HepG2 (cell line): ENCODE data around the gene CRYBA2. TPM values are rescaled to one million over a fixed set of nuclear protein-coding genes. Genes with fewer than 3 reads are reported as not detected.
A peak's percentile ranks its signal among the peaks of the same experiment; 100 is the strongest.

Experiments
- CC2D1A ChIP-seq: sonication (generic); formaldehyde crosslinking; IDR thresholded peaks from 2 replicates; pipeline ENCODE4 v1.8.1; 2023; ENCODE audit warnings: mild to moderate bottlenecking, missing genetic modification reagents
- CEBPG ChIP-seq: IDR thresholded peaks from 2 replicates; pipeline ENCODE4 v1.6.1; 2016
- HMG20A ChIP-seq: IDR thresholded peaks from 2 replicates; pipeline ENCODE4 v1.6.1; 2016; ENCODE audit warnings: borderline replicate concordance
- HOXD1 ChIP-seq: sonication (generic); formaldehyde crosslinking; IDR thresholded peaks from 2 replicates; pipeline ENCODE4 v1.5.0; 2020; ENCODE audit warnings: missing genetic modification reagents
- KLF15 ChIP-seq: sonication (generic); formaldehyde crosslinking; IDR thresholded peaks from 2 replicates; pipeline ENCODE4 v1.8.1; 2023; ENCODE audit warnings: borderline replicate concordance, mild to moderate bottlenecking, inconsistent platforms, missing genetic modification reagents, mixed read lengths
- NFATC3 ChIP-seq: sonication (generic); formaldehyde crosslinking; IDR thresholded peaks from 2 replicates; pipeline ENCODE4 v1.5.1; 2020; ENCODE audit warnings: mild to moderate bottlenecking, missing genetic modification reagents
- NR1H2 ChIP-seq: sonication (generic); formaldehyde crosslinking; IDR thresholded peaks from 2 replicates; pipeline ENCODE4 v1.8.1; 2022; ENCODE audit warnings: low read depth, missing genetic modification reagents, borderline replicate concordance
- TFE3 ChIP-seq: IDR thresholded peaks from 2 replicates; pipeline ENCODE4 v1.6.1; 2016
- TIGD3 ChIP-seq: sonication (generic); formaldehyde crosslinking; IDR thresholded peaks from 2 replicates; pipeline ENCODE4 v1.5.1; 2020; ENCODE audit warnings: mild to moderate bottlenecking, missing genetic modification reagents, borderline replicate concordance
- ZFX ChIP-seq: sonication (generic); formaldehyde crosslinking; IDR thresholded peaks from 2 replicates; pipeline ENCODE4 v1.4.0; 2020; ENCODE audit warnings: mild to moderate bottlenecking, low read depth, missing genetic modification reagents, moderate library complexity
- ZKSCAN5 ChIP-seq: sonication (generic); formaldehyde crosslinking; IDR thresholded peaks from 2 replicates; pipeline ENCODE4 v1.5.1; 2020; ENCODE audit warnings: mild to moderate bottlenecking, missing genetic modification reagents
- ZNF138 ChIP-seq: sonication (generic); formaldehyde crosslinking; IDR thresholded peaks from 2 replicates; pipeline ENCODE4 v1.5.0; 2020; ENCODE audit warnings: mild to moderate bottlenecking, low read depth, missing genetic modification reagents
- ZNF281 ChIP-seq: sonication (generic); formaldehyde crosslinking; IDR thresholded peaks from 2 replicates; pipeline ENCODE4 v1.4.0; 2020; ENCODE audit warnings: missing genetic modification reagents, borderline replicate concordance
- ZNF44 ChIP-seq: sonication (generic); formaldehyde crosslinking; IDR thresholded peaks from 2 replicates; pipeline ENCODE4 v1.5.1; 2020; ENCODE audit warnings: mild to moderate bottlenecking, missing genetic modification reagents
- polyA plus RNA-seq, 8 experiments: library from polyadenylated mRNA; depleted of rRNA in 3 of 8; stranded (reverse) in 7 of 8; unstranded in 1 of 8; fragments of >200 nt; fragmentation: Illumina TruSeq in 4 of 8; extraction: Trizol in 4 of 8; gene quantifications; 2 replicates each; pipeline versions ENCODE4 v1.2.1 to v1.2.3, GENCODE V29; 2011 to 2016; ENCODE audit warnings: low read depth in 4 of 8, missing spikeins in 1 of 8, mixed read lengths in 1 of 8; ENCODE audit not compliant: insufficient read depth in 1 of 8
- total RNA-seq, 5 experiments: library from RNA; depleted of rRNA; stranded (reverse); fragments of >200 nt; fragmentation: Illumina TruSeq; extraction: Trizol; gene quantifications; 2 replicates each; pipeline ENCODE4 v1.2.3, GENCODE V29; 2016; ENCODE audit warnings: low read depth in 1 of 5
- TF ChIP-seq, protein P1 (sequence below): sonication (generic); formaldehyde crosslinking; conservative IDR thresholded peaks from 2 replicates; pipeline ENCODE4 v1.8.0; 2022; ENCODE audit warnings: missing genetic modification reagents
- TF ChIP-seq, protein P2 (sequence below): sonication (generic); formaldehyde crosslinking; IDR thresholded peaks from 2 replicates; pipeline ENCODE4 v1.8.0; 2022; ENCODE audit warnings: mild to moderate bottlenecking, missing genetic modification reagents
- TF ChIP-seq, protein P3 (sequence below): sonication (generic); formaldehyde crosslinking; IDR thresholded peaks from 2 replicates; pipeline ENCODE4 v1.9.0; 2021; ENCODE audit warnings: missing genetic modification reagents, borderline replicate concordance

Gene CRYBA2
- total and polyA plus RNA-seq, 2 of the 13 experiments (the other 11 are each of a cell fraction or from before 2014, with no cell fraction given), result not detected

DNA sequence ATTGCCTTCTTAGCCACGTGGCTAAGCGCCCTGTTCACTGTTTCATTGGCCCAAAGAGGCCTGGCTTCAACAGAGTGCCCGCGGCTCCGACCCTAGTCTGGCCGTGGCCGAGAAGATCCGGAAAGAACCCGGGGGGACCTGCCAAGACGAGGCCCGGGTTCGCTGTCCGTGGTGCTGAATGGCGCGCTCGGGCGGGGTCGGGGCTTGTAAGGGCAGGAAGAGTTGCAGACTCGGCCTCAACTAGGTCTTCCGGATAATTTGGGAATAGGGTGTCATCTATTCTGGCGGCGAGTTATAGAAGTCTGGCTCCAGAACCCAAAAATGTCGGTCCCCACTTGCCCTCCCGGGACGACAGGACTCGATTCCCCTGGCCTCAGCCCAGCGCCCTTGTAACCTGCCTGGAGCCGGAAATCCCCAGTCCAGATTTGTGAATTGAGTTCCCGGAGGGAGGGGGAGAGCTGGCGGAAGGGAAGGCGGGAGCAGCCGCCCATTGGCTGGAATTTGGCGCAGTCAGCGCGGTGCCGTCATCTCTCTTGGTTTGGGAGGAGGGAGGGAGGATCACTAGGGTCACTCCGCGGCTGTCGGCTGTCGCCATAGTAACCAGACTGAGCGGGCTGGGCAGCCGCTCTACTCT is 30.2 kb downstream of the CRYBA2 start (continued):
- TF ChIP-seq, protein P1, sequence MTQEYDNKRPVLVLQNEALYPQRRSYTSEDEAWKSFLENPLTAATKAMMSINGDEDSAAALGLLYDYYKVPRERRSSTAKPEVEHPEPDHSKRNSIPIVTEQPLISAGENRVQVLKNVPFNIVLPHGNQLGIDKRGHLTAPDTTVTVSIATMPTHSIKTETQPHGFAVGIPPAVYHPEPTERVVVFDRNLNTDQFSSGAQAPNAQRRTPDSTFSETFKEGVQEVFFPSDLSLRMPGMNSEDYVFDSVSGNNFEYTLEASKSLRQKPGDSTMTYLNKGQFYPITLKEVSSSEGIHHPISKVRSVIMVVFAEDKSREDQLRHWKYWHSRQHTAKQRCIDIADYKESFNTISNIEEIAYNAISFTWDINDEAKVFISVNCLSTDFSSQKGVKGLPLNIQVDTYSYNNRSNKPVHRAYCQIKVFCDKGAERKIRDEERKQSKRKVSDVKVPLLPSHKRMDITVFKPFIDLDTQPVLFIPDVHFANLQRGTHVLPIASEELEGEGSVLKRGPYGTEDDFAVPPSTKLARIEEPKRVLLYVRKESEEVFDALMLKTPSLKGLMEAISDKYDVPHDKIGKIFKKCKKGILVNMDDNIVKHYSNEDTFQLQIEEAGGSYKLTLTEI (CRISPR knock-in tag), result no peak
- TF ChIP-seq TFE3 (peak; percentile 82; the same call in 1 of the 2 replicates), ZKSCAN5 (CRISPR knock-in tag) (no peak), TIGD3 (peak; percentile 62; the same call in 1 of the 2 replicates), HMG20A (no peak), KLF15 (CRISPR knock-in tag) (peak; percentile 91), ZNF138 (CRISPR knock-in tag) (peak; percentile 91; the same call in 1 of the 2 replicates), HOXD1 (CRISPR knock-in tag) (peak; percentile 86), ZNF44 (CRISPR knock-in tag) (peak; percentile 53; the same call in 1 of the 2 replicates), NFATC3 (CRISPR knock-in tag) (no peak), NR1H2 (CRISPR knock-in tag) (0 out of 2 replicates have a peak, but pooled peaks have one; percentile 25), CEBPG (CRISPR knock-in tag) (no peak), ZNF281 (peak; percentile 66), ZFX (CRISPR knock-in tag) (0 out of 2 replicates have a peak, but pooled peaks have one; percentile 30), CC2D1A (no peak)
- TF ChIP-seq, protein P2, sequence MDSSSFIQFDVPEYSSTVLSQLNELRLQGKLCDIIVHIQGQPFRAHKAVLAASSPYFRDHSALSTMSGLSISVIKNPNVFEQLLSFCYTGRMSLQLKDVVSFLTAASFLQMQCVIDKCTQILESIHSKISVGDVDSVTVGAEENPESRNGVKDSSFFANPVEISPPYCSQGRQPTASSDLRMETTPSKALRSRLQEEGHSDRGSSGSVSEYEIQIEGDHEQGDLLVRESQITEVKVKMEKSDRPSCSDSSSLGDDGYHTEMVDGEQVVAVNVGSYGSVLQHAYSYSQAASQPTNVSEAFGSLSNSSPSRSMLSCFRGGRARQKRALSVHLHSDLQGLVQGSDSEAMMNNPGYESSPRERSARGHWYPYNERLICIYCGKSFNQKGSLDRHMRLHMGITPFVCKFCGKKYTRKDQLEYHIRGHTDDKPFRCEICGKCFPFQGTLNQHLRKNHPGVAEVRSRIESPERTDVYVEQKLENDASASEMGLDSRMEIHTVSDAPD, result 0 out of 2 replicates have a peak, but pooled peaks have one; percentile 28
- TF ChIP-seq, protein P3, sequence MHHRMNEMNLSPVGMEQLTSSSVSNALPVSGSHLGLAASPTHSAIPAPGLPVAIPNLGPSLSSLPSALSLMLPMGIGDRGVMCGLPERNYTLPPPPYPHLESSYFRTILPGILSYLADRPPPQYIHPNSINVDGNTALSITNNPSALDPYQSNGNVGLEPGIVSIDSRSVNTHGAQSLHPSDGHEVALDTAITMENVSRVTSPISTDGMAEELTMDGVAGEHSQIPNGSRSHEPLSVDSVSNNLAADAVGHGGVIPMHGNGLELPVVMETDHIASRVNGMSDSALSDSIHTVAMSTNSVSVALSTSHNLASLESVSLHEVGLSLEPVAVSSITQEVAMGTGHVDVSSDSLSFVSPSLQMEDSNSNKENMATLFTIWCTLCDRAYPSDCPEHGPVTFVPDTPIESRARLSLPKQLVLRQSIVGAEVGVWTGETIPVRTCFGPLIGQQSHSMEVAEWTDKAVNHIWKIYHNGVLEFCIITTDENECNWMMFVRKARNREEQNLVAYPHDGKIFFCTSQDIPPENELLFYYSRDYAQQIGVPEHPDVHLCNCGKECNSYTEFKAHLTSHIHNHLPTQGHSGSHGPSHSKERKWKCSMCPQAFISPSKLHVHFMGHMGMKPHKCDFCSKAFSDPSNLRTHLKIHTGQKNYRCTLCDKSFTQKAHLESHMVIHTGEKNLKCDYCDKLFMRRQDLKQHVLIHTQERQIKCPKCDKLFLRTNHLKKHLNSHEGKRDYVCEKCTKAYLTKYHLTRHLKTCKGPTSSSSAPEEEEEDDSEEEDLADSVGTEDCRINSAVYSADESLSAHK, result peak; percentile 92; the same call in 1 of the 2 replicates
